Mesendoderm (in vitro differentiated cells): Measurements from ENCODE around the gene SLC11A1.

Source experiments
- DNase-seq: peaks from one replicate; pipeline ENCODE4 v3.0.0; 2013
- H2AK5ac ChIP-seq: 2 replicates; pipeline ENCODE4 v1.6.1; 2013; ENCODE audit warnings: low read length, inconsistent platforms
- H2BK120ac ChIP-seq: 2 replicates; pipeline ENCODE4 v1.6.1; 2013; ENCODE audit warnings: low read depth, mild to moderate bottlenecking, low read length, moderate library complexity, mixed read lengths
- H2BK15ac ChIP-seq: replicated peaks from 2 replicates; pipeline ENCODE4 v1.6.1; 2013; ENCODE audit warnings: low read depth, mild to moderate bottlenecking, moderate library complexity
- H2BK5ac ChIP-seq: 2 replicates; pipeline ENCODE4 v1.6.1; 2013; ENCODE audit warnings: low read length, inconsistent platforms
- H3K18ac ChIP-seq: 2 replicates; pipeline ENCODE4 v1.6.1; 2013; ENCODE audit warnings: mild to moderate bottlenecking, low read length, mixed read lengths
- H3K23ac ChIP-seq: one replicate; pipeline ENCODE4 v1.6.1; 2013; ENCODE audit warnings: low read length
- H3K27ac ChIP-seq: 2 replicates; pipeline ENCODE4 v1.5.1; 2013; ENCODE audit warnings: low read depth, mild to moderate bottlenecking, inconsistent platforms, low read length, moderate library complexity
- H3K27me3 ChIP-seq: 2 replicates; pipeline ENCODE4 v1.6.1; 2013; ENCODE audit warnings: low read length, control low read depth, mild to moderate bottlenecking, inconsistent platforms; ENCODE audit not compliant: insufficient read depth, poor library complexity
- H3K36me3 ChIP-seq: 2 replicates; pipeline ENCODE4 v1.6.1; 2013; ENCODE audit warnings: low read length, inconsistent platforms; ENCODE audit not compliant: control insufficient read depth, insufficient read depth
- H3K4ac ChIP-seq: one replicate; pipeline ENCODE4 v1.6.1; 2013; ENCODE audit warnings: low read depth, mild to moderate bottlenecking, low read length, moderate library complexity
- H3K4me1 ChIP-seq: 2 replicates; pipeline ENCODE4 v1.6.1; 2013; ENCODE audit warnings: low read depth, low read length, inconsistent platforms; ENCODE audit not compliant: control insufficient read depth
- H3K4me2 ChIP-seq: 2 replicates; pipeline ENCODE4 v1.6.1; 2013; ENCODE audit warnings: low read length
- H3K4me3 ChIP-seq: 2 replicates; pipeline ENCODE4 v1.5.1; 2013; ENCODE audit warnings: mild to moderate bottlenecking, low read length
- H3K56ac ChIP-seq: one replicate; pipeline ENCODE4 v1.6.1; 2013; ENCODE audit warnings: low read length
- H3K79me1 ChIP-seq: 2 replicates; pipeline ENCODE4 v1.6.1; 2013; ENCODE audit warnings: low read length, inconsistent platforms
- H3K79me2 ChIP-seq: 2 replicates; pipeline ENCODE4 v1.6.1; 2013; ENCODE audit warnings: mild to moderate bottlenecking, low read length; ENCODE audit not compliant: control insufficient read depth, insufficient read depth
- H3K9ac ChIP-seq: 2 replicates; pipeline ENCODE4 v1.6.1; 2013; ENCODE audit warnings: low read length, inconsistent platforms
- H4K5ac ChIP-seq: one replicate; pipeline ENCODE4 v1.6.1; 2013; ENCODE audit warnings: low read length
- H4K8ac ChIP-seq: one replicate; pipeline ENCODE4 v1.6.1; 2013; ENCODE audit warnings: low read depth, mild to moderate bottlenecking, control low read depth, low read length, moderate library complexity
- WGBS: extraction: QIAGEN DNeasy Blood & Tissue Kit; methylation state at CpG from one replicate; pipeline ENCODE4 v1.1.7; 2013; ENCODE audit warnings: low lambda C conversion rate, missing lambda C conversion rate; ENCODE audit not compliant: insufficient coverage; ENCODE audit errors: extremely low coverage; 5-methylcytosine and 5-hydroxymethylcytosine counted together

The SLC11A1 gene

DNA sequence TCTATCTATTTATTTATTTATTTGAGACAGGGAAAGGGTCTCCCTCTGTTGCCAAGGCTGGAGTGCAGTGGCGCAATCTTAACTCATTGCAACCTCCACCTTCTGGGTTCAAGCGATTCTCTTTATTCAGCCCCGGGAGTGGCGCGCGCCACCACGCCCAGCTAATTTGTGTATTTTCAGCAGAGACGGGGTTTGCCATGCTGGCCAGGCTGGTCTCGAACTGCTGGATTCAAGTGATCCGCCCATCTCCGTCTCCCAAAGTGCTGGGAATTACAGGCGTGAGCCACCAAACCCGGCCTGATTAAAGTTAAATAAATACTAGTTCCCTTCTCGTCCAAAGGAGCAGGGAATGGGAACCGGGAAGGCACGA is 13.4 kb downstream of the SLC11A1 start:
- Histone ChIP-seq H3K4me3 (no peak overlapping the region), H3K4me2 (peak overlapping the region; percentile 86), H2AK5ac (no peak overlapping the region), H4K5ac (no peak overlapping the region), H3K9ac (peak overlapping the region; percentile 73), H4K8ac (no peak overlapping the region), H3K4ac (no peak overlapping the region), H3K18ac (no peak overlapping the region), H3K79me1 (no peaks in the 10 kb centered on the region), H3K27me3 (no peaks in the 10 kb centered on the region), H3K27ac (no peak overlapping the region), H3K56ac (peak overlapping the region; percentile 95), H3K36me3 (no peaks in the 10 kb centered on the region), H3K23ac (no peak overlapping the region), H2BK5ac (no peak overlapping the region), H2BK15ac (no peak overlapping the region), H3K79me2 (no peaks in the 10 kb centered on the region), H3K4me1 (peaks cover 8% of the 10 kb centered on the region), H2BK120ac (no peak overlapping the region)
- DNase-seq = no peak
- WGBS = no CpG with 5 or more reads among the region's 16 CpGs

- WGBS = no CpG with 5 or more reads among the region's 57 CpGs
- peak overlapping the region; percentile 97 for H3K23ac ChIP-seq
- no peak overlapping the region for H2BK15ac ChIP-seq
- no peaks in the 10 kb centered on the region for H3K27me3 ChIP-seq
- H3K27ac ChIP-seq = peak overlapping the region; percentile 94
- peak overlapping the region; percentile 89 for H3K4ac ChIP-seq
- H3K4me3 ChIP-seq = peak overlapping the region; percentile 80
- H2BK120ac ChIP-seq = peak overlapping the region; percentile 30
- peak overlapping the region; percentile 95 for H3K56ac ChIP-seq
- no peak overlapping the region for H2AK5ac ChIP-seq
- H3K79me1 ChIP-seq = peaks cover 1% of the 10 kb centered on the region
- H3K79me2 ChIP-seq = peaks cover 4% of the 10 kb centered on the region
- H4K8ac ChIP-seq = no peak overlapping the region
- H3K4me2 ChIP-seq = peak overlapping the region; percentile 86
- peaks cover 9% of the 10 kb centered on the region for H3K4me1 ChIP-seq
- no peak overlapping the region for H4K5ac ChIP-seq
- H3K9ac ChIP-seq = peak overlapping the region; percentile 86
- peak overlapping the region; percentile 90 for H3K18ac ChIP-seq
- peak overlapping the region; percentile 99 for H2BK5ac ChIP-seq
- no peaks in the 10 kb centered on the region for H3K36me3 ChIP-seq
- DNase-seq = peak; percentile 97
These were observed 14.0 kb downstream of the SLC11A1 start for GRCh38 chr2:218395826-218396687.

- no peak overlapping the region for H3K4me3 ChIP-seq
- no peaks in the 10 kb centered on the region for H3K36me3 ChIP-seq
- WGBS = no CpG with 5 or more reads among the region's 27 CpGs
- H2BK120ac ChIP-seq = no peak overlapping the region
- no peak overlapping the region for H2AK5ac ChIP-seq
- peak; percentile 69 for DNase-seq
- H3K79me2 ChIP-seq = peaks cover 5% of the 10 kb centered on the region
- no peak overlapping the region for H4K8ac ChIP-seq
- peak overlapping the region; percentile 11 for H3K27ac ChIP-seq
- no peak overlapping the region for H2BK15ac ChIP-seq
- no peak overlapping the region for H4K5ac ChIP-seq
- peak overlapping the region; percentile 65 for H3K4me2 ChIP-seq
- peak overlapping the region; percentile 86 for H3K9ac ChIP-seq
- H2BK5ac ChIP-seq = peak overlapping the region; percentile 17
- H3K4ac ChIP-seq = peak overlapping the region; percentile 25
- no peak overlapping the region for H3K23ac ChIP-seq
- peaks cover 5% of the 10 kb centered on the region for H3K79me1 ChIP-seq
- H3K4me1 ChIP-seq = peaks cover 9% of the 10 kb centered on the region
- H3K27me3 ChIP-seq = no peaks in the 10 kb centered on the region
- peak overlapping the region; percentile 90 for H3K18ac ChIP-seq
- peak overlapping the region; percentile 95 for H3K56ac ChIP-seq
These were observed 14.8 kb downstream of the SLC11A1 start for GRCh38 chr2:218396688-218397462.

- Histone ChIP-seq H2BK15ac (no peak overlapping the region), H4K8ac (no peak overlapping the region), H4K5ac (no peak overlapping the region), H2AK5ac (no peak overlapping the region), H3K36me3 (no peaks in the 10 kb centered on the region), H3K79me1 (peaks cover 5% of the 10 kb centered on the region), H3K18ac (peak overlapping the region; percentile 4), H3K4me3 (no peak overlapping the region), H3K56ac (peak overlapping the region; percentile 95), H3K4me2 (peak overlapping the region; percentile 65), H3K9ac (peak overlapping the region; percentile 15), H3K27me3 (no peaks in the 10 kb centered on the region), H3K4ac (peak overlapping the region; percentile 25), H2BK120ac (no peak overlapping the region), H3K4me1 (peaks cover 9% of the 10 kb centered on the region), H2BK5ac (no peak overlapping the region), H3K23ac (peak overlapping the region; percentile 73), H3K79me2 (peaks cover 5% of the 10 kb centered on the region), H3K27ac (peak overlapping the region; percentile 24)
- WGBS = no CpG with 5 or more reads among the region's 12 CpGs
- no peak for DNase-seq
These were observed 15.4 kb downstream of the SLC11A1 start for GRCh38 chr2:218397463-218397819.

- Histone ChIP-seq H3K4ac (peak overlapping the region; percentile 60), H3K18ac (peak overlapping the region; percentile 52), H2BK5ac (no peak overlapping the region), H4K5ac (no peak overlapping the region), H3K23ac (peak overlapping the region; percentile 73), H3K9ac (peak overlapping the region; percentile 26), H3K4me1 (peaks cover 9% of the 10 kb centered on the region), H3K56ac (peak overlapping the region; percentile 95), H3K79me2 (peaks cover 5% of the 10 kb centered on the region), H3K36me3 (no peaks in the 10 kb centered on the region), H3K79me1 (peaks cover 5% of the 10 kb centered on the region), H2BK120ac (peak overlapping the region; percentile 17), H3K27ac (peak overlapping the region; percentile 24), H3K27me3 (no peaks in the 10 kb centered on the region), H3K4me3 (no peak overlapping the region), H4K8ac (no peak overlapping the region), H2BK15ac (no peak overlapping the region), H2AK5ac (no peak overlapping the region), H3K4me2 (peak overlapping the region; percentile 65)
- peak; percentile 97 for DNase-seq
- WGBS = no CpG with 5 or more reads among the region's 35 CpGs
These were observed 15.9 kb downstream of the SLC11A1 start for GRCh38 chr2:218397820-218398436.
